Measurements from ENCODE around the gene OSBPL1A.

DNA sequence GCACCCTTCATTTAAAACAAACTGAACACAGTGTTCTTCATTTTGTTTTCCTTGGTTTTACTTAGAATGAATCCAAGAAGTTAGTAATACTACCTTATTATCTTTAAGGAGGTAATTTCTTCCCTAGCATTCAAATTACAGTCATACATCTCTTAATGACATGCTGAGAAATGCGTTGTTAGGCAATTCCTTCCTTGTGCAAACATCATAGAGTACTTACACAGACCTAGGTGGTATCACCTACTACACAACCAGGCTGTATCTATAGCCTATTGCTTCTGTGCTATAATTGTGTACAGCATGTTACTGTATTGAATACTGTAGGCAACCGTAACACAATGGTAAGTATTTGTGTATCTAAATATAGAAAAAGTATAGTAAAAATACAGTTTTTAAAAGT is 267.1 kb downstream of the OSBPL1A start:
- TF ChIP-seq, protein P1, sequence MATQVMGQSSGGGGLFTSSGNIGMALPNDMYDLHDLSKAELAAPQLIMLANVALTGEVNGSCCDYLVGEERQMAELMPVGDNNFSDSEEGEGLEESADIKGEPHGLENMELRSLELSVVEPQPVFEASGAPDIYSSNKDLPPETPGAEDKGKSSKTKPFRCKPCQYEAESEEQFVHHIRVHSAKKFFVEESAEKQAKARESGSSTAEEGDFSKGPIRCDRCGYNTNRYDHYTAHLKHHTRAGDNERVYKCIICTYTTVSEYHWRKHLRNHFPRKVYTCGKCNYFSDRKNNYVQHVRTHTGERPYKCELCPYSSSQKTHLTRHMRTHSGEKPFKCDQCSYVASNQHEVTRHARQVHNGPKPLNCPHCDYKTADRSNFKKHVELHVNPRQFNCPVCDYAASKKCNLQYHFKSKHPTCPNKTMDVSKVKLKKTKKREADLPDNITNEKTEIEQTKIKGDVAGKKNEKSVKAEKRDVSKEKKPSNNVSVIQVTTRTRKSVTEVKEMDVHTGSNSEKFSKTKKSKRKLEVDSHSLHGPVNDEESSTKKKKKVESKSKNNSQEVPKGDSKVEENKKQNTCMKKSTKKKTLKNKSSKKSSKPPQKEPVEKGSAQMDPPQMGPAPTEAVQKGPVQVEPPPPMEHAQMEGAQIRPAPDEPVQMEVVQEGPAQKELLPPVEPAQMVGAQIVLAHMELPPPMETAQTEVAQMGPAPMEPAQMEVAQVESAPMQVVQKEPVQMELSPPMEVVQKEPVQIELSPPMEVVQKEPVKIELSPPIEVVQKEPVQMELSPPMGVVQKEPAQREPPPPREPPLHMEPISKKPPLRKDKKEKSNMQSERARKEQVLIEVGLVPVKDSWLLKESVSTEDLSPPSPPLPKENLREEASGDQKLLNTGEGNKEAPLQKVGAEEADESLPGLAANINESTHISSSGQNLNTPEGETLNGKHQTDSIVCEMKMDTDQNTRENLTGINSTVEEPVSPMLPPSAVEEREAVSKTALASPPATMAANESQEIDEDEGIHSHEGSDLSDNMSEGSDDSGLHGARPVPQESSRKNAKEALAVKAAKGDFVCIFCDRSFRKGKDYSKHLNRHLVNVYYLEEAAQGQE (IDR thresholded peaks at IDR 0.05; ENCODE audit: low read depth, low read length), result no peak
- TF ChIP-seq RFX5 (IDR thresholded peaks at IDR 0.05; ENCODE audit: low read length) (no peak), RAD21 (IDR thresholded peaks at IDR 0.05; ENCODE audit: low read length) (no peak)

All from SK-N-SH (cell line).